ENCODE results near the gene LRIF1. TPM values are rescaled to one million over a fixed set of nuclear protein-coding genes. Genes with fewer than 3 reads are reported as not detected.

LRIF1 gene
- total RNA-seq, 2 experiments from 2014 or later: 13.1 to 14.0 TPM

- POLR2A ChIA-PET: no interaction called here
- CTCF ChIA-PET: no interaction called here
These were observed 64.3 kb downstream of the LRIF1 start for GRCh38 chr1:110899458-110899843.

DNA sequence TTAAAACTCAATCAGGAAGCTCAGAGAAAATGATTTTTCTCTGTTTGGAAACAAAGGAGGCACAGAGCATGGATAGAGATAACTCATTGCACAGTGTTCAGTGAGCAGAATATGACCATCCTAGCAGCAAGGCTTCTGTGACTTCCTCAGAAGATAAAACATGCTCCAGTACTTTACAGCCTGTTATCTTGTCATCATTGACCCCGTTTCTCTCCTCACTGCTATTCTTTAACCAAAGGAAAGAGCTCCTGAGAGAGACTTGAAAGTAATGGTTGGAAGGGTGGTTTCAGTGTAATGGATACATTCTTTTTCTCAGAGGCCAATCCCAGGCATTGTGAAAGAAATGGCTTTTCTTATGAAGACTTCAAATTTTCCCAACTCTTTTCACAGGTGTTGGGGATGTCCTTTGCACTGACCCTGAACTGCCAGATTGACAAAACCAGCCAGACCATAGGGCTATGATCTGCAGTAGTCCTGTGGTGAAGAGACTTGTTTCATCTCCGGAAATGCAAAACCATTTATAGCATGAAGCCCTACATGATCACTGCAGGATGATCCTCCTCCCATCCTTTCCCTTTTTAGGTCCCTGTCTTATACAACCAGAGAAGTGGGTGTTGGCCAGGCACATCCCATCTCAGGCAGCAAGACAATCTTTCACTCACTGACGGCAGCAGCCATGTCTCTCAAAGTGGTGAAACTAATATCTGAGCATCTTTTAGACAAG lies 64.8 kb downstream of the LRIF1 start:
- CTCF ChIA-PET: no interaction called here
- POLR2A ChIA-PET: no interaction called here

GRCh38 chr1:110897681-110898080 lies 66.0 kb downstream of the LRIF1 start:
- CTCF ChIA-PET: no interaction called here

More at GRCh38 chr1:110897681-110898080, 66.0 kb downstream of the LRIF1 start:
- POLR2A ChIA-PET: no interaction called here

Other genes with a start within 250 kb of the LRIF1 start
- gene CD53, start 90.8 kb downstream of the LRIF1 start, total RNA-seq: 100 to 1,000 TPM; 201 to 205 TPM
- 10 to 100 TPM; 26.9 to 27.8 TPM for gene DRAM2, start 176.2 kb upstream of the LRIF1 start, total RNA-seq
- gene CEPT1, start 176.3 kb upstream of the LRIF1 start, total RNA-seq: 10 to 100 TPM; 36.3 to 37.3 TPM
- gene DENND2D, start 236.7 kb upstream of the LRIF1 start, total RNA-seq: 100 to 1,000 TPM; 232 TPM

Data from activated CD8-positive, alpha-beta memory T cell treated with anti-CD3 and anti-CD28 coated beads for 36 hours (primary cell).